HG03520 (cell line): Measurements from ENCODE around the gene APBA2.
"Not testable (repeated sequence)": the region's sequence is repeated elsewhere in the genome, so short reads cannot be mapped to it uniquely, and the experiment has no call there.

Experiments
- ATAC-seq: cut with Tn5 transposase; IDR thresholded peaks from one replicate; pipeline ENCODE4 v1.9.1; 2021; ENCODE audit warnings: mild to moderate bottlenecking, moderate library complexity; ENCODE audit not compliant: unreplicated experiment

Gene APBA2

DNA sequence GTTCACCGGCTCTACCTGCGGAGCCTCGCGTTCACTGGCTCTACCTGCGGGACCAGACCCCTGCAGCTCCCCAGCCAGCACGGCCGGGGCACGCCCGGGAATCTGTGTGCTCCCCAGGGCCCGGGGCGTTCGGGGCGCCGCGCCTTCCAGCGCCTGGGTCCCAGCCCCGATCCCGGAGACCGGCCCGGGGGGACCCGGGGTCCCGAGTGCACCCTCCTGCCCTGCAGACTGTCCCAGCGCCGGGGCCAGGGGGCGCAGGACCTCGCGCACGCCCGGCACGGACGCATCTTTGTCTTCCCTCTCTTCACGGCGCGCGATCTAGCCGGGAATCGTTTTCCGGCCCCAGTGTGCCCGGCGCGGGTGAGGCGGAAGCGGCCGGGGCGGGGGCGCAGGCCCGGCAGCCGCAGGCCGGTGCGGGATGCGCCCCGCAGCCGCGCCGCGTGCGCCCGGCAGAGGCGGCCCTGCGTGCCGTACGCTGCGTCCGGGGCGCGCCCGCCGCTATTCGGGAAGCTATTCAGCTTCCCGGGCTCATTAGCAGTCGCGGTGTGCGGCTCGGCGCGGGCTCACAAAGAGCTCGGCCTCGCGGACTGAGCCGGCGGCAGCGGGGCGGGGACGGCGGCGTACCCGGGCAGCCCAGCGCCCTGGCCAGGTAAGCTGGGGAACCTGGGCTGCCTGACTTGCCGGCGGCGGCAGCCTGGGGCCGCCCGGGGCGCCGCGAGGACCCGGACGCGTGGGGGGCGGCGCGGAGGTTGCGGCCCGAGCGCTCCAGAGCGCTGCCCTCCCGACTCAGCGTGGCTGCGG is at the start of gene APBA2:
TSS of gene APBA2 (plus strand) at position 345 of the 801 bp plus-strand sequence. CDS start 167,911 bp downstream, outside the sequence.
- no peak for ATAC-seq

DNA sequence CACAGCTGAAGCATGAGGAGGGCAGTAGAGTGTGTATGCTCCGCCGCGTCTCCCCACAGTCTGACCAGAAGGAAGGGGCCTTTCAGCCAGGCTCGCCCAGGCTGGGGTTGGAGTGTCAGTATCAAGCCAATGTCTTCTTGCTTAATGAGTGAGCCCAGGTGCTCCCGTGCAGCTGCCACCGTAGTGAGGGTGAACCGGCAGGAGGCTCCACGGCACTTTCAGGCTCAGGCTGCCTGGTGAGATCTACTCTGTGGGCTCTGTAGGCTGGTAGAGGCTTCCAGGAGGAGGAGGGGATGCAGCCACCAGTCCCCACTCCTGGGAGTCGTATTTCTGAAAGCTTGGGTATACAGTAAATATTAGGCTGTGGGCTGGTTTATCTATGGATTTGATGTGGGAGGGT is 45.5 kb upstream of the APBA2 start:
- ATAC-seq = not testable (repeated sequence)

DNA sequence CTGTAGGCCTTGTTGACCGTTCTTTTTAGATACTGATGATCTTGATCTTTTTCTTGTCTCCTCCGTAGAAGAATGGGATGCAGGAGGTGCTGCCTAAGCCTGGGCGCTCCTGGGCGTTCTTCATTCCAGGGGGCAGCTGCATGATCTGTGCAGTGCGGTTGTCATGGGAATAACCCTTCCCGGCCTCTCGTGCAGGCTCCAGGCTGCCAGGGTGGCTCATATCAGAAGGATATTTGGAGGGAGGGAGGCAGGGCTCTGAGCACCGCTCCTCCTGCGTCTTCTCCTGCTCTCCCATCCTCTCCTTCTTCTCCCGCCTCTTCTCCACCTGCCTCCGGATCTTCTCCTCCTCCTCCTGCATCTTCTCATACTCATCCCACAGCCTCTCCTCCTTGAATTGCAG is 43.6 kb upstream of the APBA2 start:
- not testable (repeated sequence) for ATAC-seq

DNA sequence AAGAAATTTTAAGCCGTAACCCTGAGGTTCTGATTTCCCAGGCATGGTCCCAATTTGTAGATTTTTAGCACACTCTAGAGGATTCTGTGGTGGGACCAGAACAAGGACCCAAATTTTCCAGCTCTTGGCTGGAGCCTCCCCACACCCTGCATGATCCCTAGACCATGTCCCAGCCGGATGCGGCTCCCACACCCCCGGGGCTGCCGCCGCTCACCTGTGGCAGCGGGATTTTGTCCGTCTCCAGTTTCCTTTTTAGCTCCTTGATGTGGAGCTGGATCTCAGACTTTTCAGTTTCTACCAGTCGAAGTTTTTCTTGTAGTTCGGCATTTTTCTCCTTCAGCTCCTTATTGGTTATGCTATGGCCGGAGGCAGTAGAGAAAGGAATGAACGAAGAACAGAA is 42.3 kb upstream of the APBA2 start:
- ATAC-seq = not testable (repeated sequence)

DNA sequence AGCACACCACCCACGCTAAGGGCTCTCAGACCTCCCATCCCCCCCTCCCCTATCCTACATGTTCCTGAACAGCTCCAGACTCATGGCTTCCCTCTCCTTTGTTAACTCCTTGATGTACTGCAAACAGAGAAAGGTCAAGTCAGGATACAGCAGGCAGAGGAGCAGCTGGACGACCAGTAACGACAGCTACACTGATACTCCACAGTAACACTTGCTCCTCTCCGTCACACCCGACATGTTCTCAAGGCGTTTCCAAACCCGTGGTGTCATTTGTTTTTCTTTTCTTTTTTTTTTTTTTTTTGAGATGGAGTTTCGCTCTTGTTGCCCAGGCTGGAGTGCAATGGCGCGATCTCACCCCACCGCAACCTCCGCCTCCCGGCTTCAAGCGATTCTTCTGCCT is 41.6 kb upstream of the APBA2 start:
- not testable (repeated sequence) for ATAC-seq

DNA sequence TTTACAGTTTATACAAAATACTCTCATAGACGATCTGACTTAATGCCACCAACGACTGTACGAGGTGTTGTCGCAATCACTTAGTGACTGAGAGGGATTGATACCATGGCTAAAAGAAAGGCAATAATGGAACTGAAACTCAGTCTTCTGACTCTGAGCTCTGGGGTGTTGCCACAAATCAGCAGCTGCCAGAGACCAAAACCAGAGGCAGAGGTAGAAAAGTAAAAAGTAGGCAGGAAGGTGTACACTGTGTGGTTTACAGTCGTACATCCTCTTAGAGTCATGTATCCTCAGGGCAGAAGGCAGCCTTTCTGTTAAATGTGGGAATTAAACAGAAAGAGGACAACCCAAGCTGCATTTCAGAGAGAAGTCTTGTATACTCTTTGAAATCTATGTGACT is 38.5 kb upstream of the APBA2 start:
- ATAC-seq = peak; percentile 87

DNA sequence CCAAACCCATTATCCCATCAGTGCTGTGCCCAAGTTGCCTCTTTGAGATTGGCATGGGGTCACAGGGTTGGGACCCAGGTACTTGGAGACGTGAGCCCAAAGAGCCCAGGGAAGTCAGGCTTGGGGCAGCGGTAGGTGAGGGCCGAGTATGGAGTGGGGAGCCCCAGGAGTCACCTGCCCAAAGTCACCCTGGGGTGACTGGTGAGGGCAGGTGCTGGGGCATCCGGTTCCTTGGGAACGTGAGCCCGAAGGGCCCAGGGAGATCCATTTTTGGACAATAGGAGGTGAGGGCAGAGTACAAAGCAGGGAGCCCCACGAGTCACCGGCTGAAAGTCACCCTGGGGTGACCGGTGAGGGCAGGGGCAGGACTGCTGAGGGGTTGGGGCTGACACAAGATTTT is 37.8 kb upstream of the APBA2 start:
- ATAC-seq = not testable (repeated sequence)

DNA sequence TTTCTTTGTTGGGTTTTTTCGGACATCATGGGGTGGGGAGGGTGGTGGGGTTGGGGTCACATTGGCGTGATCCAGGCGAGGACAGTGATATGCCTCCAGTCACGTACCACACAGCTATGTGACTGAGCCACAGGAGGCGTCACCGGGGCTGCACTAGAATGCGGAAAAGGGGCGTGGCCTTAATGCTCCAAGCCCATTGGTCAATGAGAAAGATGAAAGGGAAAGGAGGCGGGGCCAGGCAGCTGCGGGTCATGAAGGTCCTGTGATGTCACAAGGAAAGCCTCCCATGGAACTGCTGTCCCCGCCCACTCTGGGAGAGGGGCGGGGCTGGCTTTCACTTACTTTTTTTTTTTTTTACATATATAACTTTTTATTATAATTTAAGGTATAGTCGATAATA is 37.3 kb upstream of the APBA2 start, which contains the start of gene GOLGA6L7:
TSS of gene GOLGA6L7 (minus strand) at position 124 of the 400 bp plus-strand sequence. CDS start at position 29, 95 bp downstream.
- ATAC-seq = not testable (repeated sequence)

DNA sequence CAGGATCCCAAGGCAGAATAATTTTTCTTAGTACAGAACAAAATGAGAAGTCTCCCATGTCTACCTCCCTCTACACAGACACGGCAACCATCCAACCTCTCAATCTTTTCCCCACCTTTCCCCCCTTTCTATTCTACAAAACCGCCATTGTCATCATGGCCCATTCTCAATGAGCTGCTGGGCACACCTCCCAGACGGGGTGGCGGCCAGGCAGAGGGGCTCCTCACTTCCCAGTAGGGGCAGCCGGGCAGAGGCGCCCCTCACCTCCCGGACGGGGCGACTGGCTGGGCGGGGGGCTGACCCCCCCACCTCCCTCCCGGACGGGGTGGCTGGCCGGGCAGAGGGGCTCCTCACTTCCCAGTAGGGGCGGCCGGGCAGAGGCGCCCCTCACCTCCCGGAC is 36.5 kb upstream of the APBA2 start:
- ATAC-seq = not testable (repeated sequence)

DNA sequence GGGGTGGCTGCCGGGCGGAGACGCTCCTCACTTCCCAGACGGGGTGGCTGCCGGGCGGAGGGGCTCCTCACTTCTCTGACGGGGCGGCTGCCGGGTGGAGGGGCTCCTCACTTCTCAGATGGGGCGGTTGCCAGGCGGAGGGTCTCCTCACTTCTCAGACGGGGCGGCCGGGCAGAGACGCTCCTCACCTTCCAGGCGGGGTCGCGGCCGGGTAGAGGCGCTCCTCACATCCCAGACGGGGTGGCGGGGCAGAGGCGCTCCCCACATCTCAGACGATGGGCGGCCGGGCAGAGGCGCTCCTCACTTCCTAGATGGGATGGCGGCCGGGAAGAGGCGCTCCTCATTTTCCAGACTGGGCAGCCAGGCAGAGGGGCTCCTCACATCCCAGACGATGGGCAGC is 36.0 kb upstream of the APBA2 start:
- ATAC-seq = not testable (repeated sequence)

DNA sequence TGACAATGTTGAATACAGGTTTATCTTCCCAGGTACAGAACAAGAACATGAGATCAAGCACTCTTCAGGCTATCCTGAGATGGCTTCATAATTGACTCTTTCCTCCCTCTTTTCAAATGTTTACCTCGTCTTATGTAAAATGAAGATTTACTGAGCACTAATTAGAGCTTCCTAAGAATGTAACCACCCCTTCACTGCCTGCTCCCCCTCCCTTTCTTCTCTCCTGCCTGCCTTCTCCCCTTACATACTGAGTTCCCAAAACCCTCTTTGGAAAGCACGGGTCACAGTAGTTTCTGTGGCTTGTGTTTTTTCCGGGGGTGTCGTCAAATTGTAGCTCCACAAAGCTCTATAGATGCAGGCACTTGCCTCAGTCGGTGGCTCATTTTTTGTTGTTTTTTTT is 32.1 kb upstream of the APBA2 start:
- ATAC-seq = not testable (repeated sequence)

DNA sequence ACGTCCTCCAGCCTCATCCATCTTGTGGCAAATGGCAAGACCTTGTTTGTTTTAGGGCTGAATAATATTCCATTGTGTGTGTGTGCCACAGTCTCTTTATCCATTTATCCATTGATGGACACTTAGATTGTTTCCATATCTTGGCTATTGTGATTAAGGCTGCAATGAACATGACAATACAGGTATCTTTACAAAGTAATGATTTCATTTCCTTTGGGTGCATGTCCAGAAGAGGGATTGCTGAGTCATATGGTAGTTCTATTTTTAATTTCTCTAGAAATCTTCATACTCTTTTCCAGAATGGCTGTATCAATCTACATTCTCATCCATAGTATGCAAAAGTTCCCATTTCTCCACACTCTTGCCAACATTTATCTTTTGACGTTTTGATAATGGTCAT is 31.2 kb upstream of the APBA2 start:
- ATAC-seq = not testable (repeated sequence)

DNA sequence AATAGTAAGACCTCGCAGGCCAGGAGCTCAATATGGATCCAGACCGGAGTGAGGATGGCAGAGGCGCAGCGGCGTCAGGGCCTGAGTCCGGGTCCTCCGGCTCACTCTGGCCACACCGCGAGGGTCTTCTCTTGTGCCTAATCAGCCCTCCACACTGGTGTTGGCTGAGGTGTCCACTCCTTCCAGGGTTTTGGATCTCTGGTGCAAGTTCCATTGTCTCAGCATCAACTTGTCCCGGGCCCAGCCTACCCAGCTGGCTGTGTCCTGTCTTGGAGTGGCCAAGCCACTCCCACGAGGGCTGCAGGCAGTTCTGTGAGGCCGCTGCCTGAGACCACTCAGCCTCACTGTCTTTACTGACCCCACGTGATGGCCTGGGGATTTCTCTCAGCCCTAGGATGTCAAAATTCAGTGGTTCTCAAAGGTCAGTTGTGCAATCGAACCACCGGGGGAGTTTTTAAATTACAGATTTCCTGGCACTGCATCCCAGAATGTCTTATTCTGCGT is 24.7 kb upstream of the APBA2 start:
- ATAC-seq = no peak

DNA sequence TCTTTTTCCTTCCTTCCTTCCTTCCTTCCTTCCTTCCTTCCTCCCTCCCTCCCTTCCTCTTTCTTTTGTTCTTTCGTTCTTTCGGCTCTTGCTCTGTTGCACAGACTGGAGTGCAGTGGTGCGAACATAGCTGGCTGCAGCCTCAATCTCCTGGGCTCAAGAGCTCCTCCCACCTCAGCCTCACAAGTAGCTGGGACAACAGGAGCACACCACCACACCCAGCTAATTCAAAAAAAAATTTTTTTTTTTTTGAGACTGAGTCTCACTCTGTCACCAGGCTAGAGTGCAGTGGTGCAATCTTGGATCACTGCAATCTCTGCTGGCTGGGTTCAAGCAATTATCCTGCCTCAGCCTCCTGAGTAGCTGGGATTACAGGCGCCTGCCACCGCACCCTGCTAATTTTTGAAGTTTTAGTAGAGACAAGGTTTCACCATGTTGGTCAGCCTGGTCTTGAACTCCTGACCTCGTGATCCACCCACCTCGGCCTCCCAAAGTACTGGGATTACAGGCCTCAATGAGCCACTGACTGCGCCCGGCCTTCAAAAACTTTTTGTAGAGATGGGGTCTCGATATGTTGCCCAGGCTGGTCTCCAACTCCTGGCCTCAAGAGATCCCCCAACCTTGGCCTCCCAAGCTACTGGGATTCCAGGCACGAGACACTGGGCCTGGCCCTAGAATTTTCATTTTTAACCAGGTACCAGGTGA is 24.0 kb upstream of the APBA2 start:
- not testable (repeated sequence) for ATAC-seq

DNA sequence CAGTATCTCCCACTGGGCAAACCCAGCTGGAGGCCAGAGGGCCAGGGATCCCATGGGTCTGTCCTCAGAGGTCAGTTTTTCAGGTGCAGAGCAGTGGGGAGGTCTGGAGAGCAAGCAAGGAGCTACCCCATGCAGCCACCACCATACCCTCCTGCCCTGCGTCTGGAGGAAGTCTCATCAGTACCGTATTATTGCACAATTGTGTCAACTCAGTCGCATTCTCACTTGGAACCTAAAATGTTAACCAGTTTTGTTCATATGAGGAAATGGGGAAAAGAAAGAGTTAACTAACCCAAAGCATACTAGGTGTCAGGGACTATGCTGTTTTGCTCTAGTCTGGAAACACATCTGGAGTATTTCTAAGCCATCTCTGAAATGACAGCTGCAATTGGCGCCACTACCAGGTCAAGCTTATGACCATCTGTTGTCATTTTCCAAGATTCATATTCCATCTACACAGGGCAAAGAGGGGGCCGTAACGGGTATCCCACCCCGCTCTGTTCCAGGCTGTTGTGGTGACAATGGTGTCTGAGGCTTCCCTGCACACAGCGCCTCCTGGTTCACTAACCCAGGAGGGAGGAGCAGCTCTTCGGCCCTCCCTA is 16.9 kb upstream of the APBA2 start:
- ATAC-seq = no peak

DNA sequence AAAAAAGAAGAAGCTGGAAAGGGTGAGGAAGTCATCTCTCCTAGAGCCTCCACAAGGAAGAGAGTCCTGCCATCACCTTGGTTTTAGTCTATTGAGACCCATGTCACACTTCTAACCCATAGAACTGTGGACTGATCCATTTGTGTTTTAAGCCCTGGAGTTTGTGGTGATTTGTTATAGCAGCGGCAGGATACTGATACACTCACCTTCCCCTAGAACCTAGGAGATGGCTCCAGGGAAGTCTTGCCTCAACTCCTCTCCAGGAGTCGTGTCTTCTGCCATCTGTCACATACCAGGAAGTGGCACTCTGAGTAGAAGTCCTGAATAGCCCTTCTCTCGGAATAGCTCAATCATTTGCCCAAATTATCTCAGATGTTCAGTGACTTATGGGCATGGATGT is 14.6 kb upstream of the APBA2 start:
- no peak for ATAC-seq

DNA sequence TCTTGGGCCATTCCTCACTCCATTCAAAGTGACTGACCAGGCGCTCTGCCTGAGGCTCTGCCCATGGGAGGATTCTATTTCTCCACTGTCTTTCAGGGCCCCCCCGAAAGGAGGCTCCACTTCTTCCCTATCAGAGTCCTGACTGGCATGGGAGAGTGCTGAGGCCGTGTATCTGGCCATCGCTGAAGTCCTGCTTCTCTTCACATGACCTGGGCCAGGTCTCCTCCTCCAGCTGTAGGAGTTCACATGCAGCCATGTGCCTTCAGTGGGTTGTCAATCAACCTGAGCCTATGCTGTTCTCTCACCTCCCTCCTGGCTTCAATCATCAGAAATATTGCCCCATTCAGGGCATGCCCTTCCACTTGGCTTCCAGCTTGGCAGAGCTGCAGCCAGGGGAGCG is 12.8 kb upstream of the APBA2 start:
- no peak for ATAC-seq

DNA sequence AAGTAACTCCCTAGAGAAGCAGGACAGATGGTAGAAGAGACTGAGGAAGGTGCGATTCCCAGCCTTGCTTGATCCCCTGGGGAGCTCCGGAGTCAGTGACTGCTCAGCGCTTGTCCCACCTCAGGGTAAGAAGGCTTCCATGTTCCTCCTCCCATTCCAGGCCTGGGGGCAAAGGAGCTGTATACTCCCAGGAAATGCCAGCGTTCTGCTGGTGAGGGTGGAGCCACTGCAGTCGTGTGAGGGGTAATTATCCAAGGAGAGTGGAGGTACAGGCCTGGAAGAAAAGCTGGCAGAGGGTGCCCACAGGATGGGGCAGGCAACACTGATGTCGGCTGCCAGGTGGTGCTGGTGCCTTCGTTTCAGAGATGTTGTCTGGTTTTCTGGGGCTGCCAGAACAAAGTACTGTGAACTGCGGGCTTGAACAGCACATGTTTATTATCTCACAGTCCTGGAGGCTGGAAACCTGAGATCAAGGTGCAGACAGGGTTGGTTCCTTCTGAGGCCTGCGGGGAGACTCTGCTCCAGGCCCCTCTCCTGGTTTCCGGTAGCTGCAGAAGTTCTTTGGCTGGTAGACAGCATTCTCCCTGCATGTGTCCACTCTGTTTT is 12.1 kb upstream of the APBA2 start:
- ATAC-seq = no peak

DNA sequence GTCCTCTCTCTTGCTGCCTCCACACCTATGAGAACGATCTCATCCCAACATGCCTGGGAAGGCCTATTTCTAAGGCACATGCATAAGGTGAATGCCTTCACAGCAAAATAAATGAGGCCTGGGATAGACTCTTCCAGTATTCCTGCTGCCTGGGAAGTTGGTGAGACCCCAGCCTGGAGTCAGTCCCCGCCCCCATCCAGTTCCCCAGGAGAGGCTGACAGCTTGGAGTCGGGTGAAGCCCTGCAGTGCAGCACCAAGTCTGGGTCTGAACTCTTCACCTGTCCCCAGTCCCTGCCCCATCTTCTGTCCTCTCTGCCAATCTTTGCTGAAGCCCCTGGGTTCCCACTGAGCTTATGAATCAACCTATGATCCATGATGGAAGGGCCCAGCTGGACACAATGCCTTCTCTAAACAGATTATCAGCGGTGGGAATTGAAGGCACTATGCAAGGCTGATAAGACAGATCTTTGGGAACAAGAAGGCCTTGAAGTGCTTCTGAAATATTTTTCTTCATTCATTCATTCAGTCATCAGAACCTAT is 10.2 kb upstream of the APBA2 start:
- no peak for ATAC-seq

DNA sequence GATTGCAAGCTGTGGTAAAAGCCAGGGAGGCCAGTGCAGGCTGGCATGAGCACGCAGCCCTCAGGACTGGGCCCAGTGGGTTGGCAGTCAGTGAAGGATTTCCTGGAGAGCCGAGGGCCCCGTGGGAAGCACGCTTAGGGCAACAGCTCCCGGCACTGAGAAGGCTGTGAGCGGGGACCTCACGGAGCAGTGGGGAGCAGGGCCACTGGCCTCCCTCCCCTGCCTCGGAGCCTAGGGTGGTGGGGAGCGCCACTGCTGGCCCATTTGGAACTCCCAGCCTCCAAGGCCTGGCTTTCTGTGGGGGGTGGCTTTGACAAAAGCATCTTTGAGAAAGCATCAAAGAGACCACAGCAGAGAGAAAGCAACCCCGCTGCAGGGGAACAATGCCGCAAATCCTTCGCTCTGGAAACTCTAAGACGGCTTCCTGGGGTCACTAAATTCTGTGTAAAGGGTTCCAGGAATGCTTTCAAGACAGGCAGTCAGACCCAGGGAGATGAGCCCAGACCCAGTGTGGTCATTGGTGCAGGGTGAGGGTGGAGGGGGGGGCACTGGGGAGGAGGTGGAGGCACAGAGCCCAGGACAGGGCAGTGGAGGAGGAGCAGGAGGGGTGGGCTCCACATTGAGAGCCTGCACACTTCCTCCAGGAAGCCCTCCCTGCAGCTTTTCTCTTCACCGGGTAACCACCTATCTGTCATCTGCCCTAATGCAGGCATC is 9.5 kb upstream of the APBA2 start:
- no peak for ATAC-seq
